Suprapubic skin (tissue), 4 donors: ENCODE data around the gene SLC44A1.

Experiments
- CTCF ChIP-seq, 2 donors: fragments of 200-600 bp in 1 of 2; fragments of 450-650 bp in 1 of 2; sonication (generic) in 1 of 2; IDR thresholded peaks; one replicate each; pipeline ENCODE4 v1.5.1; 2016 to 2019; ENCODE audit warnings: antibody characterized with exemption in 2 of 2, mild to moderate bottlenecking in 1 of 2, moderate library complexity in 1 of 2
- POLR2A ChIP-seq, 2 donors: fragments of 450-650 bp; IDR thresholded peaks; one replicate each; pipeline ENCODE4 v1.6.1; 2017; ENCODE audit warnings: antibody characterized with exemption in 2 of 2, mild to moderate bottlenecking in 2 of 2, moderate library complexity in 2 of 2
- POLR2AphosphoS5 ChIP-seq, 3 donors: sonication (generic); formaldehyde crosslinking; IDR thresholded peaks; one replicate each; pipeline ENCODE4 v1.6.1; 2017; ENCODE audit warnings: antibody characterized with exemption in 3 of 3

GRCh38 chr9:105218673-105219072, 25.8 kb upstream of the SLC44A1 start:
- TF ChIP-seq CTCF (IDR thresholded peaks at IDR 0.05) (no peak), POLR2AphosphoS5 (IDR thresholded peaks at IDR 0.05) (no peak), POLR2A (IDR thresholded peaks at IDR 0.05) (no peak)
